ENCODE measurements around the gene CNTNAP5.

The CNTNAP5 gene

DNA sequence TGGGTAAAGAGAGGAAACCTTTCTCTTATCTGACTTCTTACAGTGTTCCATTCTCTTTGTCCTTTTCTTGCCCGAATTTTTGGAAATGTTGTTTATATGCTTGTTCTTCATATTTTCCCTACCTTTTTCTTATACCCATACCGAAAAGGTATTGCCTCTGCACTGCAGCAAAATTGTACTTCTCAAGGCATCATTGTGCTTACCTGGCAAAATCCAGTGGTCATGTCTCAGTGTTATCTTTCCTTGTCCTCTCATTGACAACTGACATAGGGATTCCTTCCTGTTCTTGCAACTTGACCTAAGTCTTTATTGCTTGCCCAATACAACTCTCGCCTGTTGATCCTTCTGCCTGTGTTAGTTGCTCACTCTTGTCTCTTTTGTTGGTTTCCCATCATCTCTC, 842.2 kb downstream of the CNTNAP5 start:
- in situ Hi-C loops (cut with MboI; ENCODE audit: low sequenced_read_pairs) = no loop called here

DNA sequence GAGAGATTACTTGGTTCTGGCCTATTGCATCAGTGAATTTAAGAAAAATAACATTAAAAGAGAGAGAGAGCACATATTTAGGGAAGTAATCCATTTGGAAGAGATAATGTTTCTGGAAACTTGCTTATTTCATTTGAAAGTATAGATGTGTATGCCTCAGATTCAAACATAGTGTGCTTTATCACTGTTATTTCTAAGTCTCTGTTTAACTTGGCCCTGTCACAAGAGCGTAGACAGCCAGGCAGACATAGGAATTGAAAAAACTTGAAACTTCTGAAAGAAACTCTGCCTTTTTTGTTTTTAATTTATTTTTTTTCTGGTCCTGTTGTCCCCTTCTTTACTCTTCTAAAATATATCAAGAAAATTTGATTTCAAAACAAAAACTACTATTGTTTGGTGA, 849.1 kb downstream of the CNTNAP5 start:
- in situ Hi-C loops (cut with MboI; ENCODE audit: low sequenced_read_pairs) = no loop called here

DNA sequence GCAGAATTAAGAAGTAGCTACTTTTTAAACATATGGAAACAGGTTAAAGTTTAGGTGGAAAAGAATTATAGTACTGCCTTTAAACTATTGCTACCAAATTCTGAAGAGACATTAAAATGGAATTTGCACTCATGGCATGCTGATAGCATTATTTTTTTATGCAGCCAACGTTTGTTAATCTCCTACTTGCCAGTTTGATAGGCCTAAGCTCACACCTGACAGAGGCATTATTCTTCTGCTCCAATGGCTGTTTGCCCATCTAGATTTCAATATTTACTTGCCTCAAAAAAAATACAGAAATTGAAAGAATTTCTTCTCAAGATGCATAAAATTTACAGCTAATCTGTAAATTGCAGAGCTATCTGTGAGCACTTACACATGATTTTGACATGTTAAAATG, 849.6 kb downstream of the CNTNAP5 start:
- in situ Hi-C loops (cut with MboI; ENCODE audit: low sequenced_read_pairs) = no loop called here

DNA sequence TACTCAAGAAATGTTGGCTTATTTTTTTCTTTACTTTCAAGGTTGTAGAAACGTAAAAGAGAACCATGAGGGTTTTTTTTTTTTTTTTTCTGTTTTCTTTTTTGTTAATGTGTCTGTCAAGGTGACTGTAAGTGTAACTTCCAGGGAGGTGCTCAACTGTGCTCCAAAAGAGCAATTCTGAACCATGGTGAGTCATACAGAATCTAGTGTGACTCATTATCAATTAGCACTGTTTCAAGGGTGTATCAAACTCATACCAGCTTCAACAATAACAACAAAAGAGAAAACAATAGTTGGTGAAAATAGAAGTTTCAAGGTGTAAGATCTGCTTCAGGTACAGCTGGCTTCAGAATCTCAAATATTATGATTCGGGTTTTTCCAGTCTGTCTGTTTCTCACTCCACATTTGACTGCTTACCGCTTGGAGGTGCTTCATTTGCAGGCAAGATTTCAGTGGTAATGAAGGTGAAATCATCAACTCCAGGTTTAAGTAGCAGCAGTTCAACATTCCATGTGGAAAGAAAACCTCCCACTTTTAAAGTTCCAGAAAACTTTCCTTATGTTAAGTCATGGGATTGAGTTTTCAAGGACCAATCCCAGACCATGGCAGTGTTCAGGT, 850.6 kb downstream of the CNTNAP5 start:
- in situ Hi-C loops (cut with MboI; ENCODE audit: low sequenced_read_pairs) = no loop called here

DNA sequence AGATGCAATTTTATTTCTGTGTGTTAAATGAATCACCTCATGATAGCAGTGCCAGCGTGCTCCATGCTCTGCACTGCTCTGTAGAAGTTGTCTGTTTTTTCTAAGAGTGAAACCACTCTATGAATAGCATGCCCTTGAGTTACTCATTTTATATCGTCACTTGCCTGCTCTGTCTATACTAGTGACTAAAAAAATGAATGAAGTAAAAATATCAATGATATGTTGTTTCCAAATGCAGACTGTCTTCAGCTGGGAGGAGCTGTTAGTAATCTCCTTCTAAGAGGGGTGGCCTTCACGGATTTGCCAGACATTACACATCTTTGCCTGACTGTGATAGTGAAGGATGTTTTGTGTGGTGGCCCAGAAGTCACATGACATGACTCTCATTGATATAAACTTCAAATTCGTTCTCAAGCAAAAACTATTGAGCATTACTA, 852.1 kb downstream of the CNTNAP5 start:
- in situ Hi-C loops (cut with MboI; ENCODE audit: low sequenced_read_pairs) = no loop called here

DNA sequence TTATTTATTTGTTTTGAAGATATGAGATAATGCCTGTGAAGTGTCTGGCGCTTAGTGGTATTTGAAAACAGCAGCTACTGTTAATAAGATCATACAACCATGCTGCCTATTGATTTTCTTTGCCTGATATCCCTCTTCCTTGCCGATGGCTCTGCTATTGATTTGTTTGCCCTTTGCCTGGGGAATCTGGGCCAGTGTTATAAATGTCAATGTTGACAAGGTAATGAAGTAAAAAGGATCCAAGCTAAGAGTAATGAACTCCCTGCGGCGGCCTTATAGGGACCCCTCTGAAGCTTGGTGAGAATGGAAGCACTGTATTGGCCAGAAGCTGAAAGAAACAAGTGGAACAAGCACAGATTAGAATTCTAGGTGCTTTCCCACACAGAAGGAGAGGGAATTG, 854.6 kb downstream of the CNTNAP5 start:
- in situ Hi-C loops (cut with MboI; ENCODE audit: low sequenced_read_pairs) = no loop called here

DNA sequence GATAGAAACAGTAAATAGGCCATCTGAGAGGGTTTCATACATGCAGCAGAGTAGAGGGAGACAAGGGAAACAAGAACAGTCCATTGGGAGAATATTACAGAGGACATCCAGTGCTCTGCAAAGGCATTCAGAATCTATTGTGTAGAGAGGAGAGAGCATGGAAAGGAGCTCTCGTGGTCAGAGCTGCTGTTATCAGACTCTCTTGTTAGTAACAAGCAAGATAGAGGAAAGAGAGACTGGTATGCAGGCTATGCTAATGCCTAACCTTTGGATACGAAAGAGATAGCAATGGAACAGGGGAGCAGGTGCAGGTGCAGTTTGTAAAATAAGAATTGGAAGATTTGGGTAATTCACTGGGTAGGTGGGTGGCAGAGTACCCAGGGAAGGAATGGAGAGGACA, 855.9 kb downstream of the CNTNAP5 start:
- in situ Hi-C loops (cut with MboI; ENCODE audit: low sequenced_read_pairs) = no loop called here

DNA sequence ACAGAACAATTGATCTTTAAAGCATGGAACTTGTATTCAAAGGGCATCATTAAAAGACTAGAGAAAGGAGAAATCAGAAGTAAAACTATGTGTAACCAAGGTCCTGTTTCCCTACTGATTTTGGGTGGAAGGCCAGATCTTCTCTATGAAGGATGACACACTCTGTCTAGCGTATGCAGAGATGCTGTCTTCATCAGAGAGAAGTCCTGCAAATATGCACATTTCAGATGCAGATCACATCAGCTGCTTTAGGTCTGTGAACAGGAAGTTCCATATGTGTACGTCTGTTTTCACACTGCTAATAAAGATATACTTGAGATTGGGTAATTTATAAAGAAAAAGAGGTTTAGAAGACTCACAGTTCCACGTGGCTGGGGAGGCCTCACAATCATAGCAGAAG, 857.3 kb downstream of the CNTNAP5 start:
- in situ Hi-C loops (cut with MboI; ENCODE audit: low sequenced_read_pairs) = no loop called here

DNA sequence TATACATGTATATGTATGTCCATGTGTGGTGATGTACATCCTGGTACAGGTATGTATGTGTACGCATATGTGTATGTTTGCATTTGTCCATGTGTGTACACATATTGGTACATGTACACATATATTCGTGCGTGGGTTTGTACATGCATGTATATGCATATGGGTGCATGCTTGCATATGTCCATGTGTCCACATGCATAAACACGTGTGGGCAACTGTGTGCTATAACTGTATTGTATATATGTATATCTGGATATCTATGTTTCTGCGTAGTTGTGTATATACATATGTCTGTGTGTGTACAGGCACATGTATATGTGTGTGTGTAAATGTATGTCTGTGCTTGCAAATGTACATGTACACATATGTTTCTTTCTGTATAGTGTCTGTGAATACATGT, 858.5 kb downstream of the CNTNAP5 start:
- in situ Hi-C loops (cut with MboI; ENCODE audit: low sequenced_read_pairs) = no loop called here

DNA sequence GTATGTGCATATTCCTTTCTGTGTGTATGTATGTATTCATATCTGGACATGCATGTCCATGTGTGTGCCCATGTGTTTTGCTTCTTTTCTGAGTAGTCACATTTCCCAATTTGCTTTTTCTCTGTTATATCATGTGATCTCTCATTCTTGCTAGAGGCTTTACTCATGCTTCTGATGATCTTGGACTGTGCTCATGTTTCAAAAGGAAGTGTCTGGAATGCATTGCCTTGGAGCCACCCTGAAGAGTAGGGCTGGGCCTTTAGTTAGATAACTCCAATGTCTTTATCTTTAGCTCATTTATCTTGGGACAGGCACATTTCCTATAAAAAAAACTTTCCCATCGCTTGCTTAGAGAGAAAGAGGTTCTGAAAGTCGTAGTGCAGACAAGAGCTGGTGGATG, 859.2 kb downstream of the CNTNAP5 start:
- in situ Hi-C loops (cut with MboI; ENCODE audit: low sequenced_read_pairs) = no loop called here

DNA sequence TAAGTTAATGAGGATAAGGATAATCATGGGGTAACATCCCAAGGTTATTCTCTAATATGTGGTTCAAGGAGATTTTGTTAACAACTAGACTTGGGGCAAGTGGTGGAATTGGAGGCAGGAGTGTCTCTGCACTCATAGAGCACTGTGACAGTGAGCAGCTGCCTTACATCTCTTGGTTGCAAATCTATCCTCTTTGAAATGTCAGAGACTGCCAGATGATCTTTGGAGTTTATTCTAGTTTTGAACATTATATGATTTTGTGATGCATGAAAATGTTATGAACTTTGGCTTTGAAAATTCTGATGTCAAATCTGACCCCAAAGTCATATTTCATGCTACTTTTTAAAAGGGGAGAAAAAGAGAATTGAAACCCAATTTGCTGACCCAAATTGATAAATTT, 861.1 kb downstream of the CNTNAP5 start:
- in situ Hi-C loops (cut with MboI; ENCODE audit: low sequenced_read_pairs) = no loop called here

DNA sequence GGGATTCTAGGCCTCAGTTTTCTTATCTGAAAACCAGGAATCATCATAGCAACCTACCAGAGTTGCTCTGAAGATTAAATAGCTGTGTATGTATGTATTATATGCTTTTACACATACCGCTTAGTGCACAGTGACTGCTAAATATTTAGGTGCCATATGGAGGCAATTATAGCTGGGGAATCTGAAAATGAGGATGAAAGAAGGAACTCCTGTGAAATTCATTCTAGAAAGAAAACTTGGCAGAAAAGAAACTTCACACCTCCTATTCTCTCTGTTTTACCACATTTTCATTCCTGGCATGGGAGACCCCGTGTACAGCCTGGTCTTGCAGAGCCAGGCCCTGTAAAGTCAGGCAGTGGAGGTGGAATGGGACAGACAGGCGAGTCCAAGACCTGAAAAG, 862.4 kb downstream of the CNTNAP5 start:
- in situ Hi-C loops (cut with MboI; ENCODE audit: low sequenced_read_pairs) = no loop called here

DNA sequence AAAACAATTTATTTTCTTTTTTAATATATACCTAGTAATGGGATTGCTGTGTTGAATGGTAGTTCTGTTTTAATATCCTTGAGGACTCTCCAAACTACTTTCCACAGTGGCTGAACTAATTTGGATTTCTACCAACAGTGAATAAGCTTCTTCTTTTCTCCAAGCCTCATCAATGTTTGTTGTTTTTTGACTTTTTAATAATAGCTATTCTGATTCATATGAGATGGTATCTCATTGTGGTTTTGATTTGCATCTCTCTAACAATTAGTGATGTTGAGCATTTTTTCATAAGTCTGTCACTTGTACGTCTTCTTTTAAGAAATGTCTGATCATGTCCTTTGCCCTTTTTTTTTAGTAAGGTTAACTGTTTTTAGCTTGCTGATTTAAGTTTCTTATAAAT, 863.3 kb downstream of the CNTNAP5 start:
- in situ Hi-C loops (cut with MboI; ENCODE audit: low sequenced_read_pairs) = no loop called here

DNA sequence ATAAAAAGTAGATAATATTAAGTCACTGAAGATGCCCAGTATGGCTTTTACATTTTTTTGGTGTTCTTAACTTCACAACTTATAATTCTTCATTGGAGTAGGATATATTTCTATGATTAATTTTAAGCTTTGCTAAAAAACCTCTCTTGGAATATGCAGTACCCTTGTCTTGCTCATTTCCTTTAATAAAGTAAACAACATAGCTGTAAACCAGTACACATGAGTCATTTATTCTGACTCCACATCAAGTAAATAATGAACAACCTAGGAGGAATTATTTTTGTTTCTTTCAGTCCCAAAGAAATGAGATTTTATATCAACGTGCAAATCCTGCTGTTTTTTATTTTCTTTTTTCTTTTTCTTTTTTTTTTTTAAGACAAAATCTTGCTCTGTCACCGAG, 869.1 kb downstream of the CNTNAP5 start:
- in situ Hi-C loops (cut with MboI; ENCODE audit: low sequenced_read_pairs) = no loop called here

DNA sequence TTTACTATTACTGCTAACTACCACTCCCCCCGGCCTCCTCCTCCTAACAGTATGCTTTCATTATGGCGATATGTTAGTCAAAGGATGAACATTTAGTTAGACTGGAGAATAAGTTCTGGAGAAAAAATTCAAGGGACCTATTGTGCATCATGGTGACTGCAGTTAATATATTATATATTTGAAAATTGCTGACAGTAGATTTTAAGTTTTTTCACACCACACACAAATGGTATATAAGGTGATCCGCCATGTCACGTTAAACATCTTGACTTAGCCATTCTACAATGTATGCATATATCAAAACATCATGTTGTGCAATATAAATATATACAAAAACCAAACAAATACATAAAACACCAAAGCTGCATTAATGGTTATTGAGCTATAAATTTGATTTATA, 873.7 kb downstream of the CNTNAP5 start:
- in situ Hi-C loops (cut with MboI; ENCODE audit: low sequenced_read_pairs) = no loop called here

DNA sequence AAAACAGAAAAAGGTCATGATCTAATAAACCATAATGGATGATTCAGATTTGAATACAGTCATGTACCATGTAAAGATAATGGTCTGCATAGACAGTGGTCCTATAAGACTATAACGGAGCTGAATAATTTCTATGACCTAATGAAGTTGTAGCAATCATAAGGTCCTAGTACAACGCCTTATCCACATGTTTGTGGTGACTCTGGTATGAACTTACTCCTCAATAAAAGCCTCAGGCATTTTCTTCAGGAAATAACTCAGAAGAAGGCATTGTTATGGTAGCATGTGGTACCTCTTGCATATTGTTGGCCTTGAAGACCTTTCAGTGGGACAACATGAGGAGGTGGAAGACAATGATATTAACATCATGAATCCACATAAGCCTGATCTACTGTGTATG, 883.3 kb downstream of the CNTNAP5 start:
- in situ Hi-C loops (cut with MboI; ENCODE audit: low sequenced_read_pairs) = no loop called here

DNA sequence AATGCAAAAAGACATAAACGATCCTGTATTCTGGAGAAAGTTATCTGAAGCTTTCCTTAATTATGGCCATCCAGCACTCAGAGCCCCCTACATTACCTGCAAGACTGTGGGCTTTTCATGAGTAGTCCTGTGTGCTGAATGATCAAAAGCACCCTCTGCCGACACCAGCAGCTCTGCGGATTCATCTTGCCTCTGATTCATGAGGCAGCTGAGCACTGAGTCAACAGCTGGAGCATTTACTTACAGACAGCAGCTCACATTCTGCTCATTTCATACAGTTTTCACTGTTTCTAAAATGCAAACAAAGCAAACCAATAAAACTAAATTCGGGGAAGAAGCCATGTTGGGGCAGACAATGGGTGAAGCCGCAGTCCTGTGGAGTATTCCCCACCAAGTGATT, 886.5 kb downstream of the CNTNAP5 start:
- in situ Hi-C loops (cut with MboI; ENCODE audit: low sequenced_read_pairs) = no loop called here

DNA sequence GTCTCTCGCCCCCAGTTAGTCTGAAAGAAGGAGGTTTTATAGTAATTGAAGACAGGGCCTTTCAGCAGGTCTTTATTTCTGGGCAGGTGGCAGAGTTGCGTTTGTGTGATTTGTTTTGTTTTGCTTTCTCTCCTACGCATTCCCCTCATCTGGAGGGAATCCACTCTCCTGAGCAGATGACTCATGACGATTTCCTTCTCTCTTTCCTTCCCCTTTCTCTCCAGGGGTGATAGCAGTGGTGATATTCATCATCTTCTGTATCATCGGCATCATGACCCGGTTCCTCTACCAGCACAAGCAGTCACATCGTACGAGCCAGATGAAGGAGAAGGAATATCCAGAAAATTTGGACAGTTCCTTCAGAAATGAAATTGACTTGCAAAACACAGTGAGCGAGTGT, 888.8 kb downstream of the CNTNAP5 start:
- in situ Hi-C loops (cut with MboI; ENCODE audit: low sequenced_read_pairs) = no loop called here

DNA sequence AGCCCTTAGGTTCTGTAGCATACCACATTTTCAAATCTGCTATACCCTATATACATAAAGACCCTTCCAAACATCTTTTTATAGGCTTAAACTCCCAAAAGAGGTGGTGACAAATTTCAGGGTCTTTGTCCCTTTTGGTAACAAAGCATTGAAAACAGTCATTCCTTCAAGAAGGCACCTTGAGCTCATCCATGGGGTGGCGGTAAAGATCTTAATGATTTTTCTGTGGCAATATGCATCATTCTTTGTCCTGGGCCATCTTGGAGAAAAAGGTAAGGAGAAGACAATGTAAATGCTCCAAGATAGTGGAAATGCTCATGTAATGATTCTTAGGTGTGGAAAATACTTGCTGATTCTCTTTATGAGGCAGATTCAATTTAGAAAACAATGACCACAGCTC, 890.5 kb downstream of the CNTNAP5 start:
- in situ Hi-C loops (cut with MboI; ENCODE audit: low sequenced_read_pairs) = no loop called here

DNA sequence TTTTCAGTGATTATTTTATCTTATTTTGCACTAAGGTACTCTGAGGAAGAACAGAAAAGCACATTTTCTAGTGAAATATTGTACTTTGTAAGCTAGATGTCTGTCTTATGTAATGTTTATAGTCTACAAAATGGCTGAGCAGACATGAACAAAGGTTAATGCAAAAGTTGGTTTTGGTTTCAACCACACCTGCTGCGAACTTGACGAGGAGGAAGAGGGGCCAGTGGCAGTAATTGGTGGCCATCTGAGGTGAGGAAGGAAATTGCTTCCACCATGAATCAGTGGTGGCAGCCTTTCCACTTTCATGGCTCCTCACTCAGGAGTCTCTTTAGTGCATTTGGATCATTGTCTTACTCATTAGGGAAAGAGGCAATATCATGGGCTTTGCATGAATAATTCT, 894.2 kb downstream of the CNTNAP5 start:
- in situ Hi-C loops (cut with MboI; ENCODE audit: low sequenced_read_pairs) = no loop called here

DNA sequence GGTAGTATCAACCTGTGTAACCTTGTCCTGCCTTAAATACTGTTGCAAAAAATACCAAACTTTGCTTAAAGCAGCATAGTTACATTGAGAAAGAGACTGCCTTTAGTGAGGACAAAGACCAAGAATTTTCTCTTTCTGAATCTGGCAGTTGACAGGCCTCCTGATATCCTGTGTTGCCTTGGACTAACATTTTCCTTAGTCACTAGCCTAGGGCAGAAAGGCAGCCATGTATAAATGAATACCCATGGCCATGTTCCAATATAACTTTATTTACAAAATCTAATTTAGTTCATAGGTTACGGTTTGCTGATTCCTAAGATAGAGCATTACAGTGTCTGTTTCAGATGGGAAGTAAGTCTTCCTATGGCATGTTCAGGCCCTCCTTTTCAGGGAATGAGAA, 895.4 kb downstream of the CNTNAP5 start:
- in situ Hi-C loops (cut with MboI; ENCODE audit: low sequenced_read_pairs) = no loop called here

DNA sequence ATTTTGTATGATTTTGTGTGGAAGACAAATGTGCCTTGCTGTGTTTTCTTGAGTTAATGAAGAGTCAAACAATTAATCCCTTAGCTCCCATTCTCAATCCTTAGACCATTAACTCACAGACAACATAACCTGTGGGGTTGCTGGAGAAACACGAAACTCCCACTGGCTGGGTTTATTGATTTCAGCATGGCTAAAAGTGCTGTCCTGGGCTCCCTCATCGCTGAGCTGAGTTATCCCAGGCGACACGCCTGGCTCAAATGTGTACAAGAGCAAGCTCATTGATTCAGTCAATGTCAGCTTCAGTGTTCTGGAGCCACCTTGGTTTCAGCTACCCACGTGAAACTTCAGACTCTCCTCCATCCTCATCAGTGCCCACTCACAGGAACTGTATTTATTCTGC, 896.1 kb downstream of the CNTNAP5 start:
- in situ Hi-C loops (cut with MboI; ENCODE audit: low sequenced_read_pairs) = no loop called here

DNA sequence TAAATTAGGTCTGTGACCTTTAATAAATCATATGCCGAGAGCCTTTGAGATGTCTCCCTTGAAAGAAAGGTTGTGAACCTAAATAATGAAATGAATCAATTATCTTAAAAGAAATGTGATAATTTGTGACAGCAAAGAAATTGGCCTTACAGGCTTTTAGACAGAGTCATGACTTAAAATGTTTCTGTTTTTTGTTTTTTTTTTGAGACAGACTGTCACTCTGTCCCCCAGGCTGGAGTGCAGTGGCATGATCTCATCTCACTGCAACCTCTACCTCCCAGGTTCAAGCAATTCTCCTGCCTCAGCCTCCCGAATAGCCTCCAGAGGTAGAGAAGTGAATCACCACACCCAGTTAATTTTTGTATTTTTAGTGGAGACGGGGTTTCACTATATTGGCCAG, 898.0 kb downstream of the CNTNAP5 start:
- in situ Hi-C loops (cut with MboI; ENCODE audit: low sequenced_read_pairs) = no loop called here

DNA sequence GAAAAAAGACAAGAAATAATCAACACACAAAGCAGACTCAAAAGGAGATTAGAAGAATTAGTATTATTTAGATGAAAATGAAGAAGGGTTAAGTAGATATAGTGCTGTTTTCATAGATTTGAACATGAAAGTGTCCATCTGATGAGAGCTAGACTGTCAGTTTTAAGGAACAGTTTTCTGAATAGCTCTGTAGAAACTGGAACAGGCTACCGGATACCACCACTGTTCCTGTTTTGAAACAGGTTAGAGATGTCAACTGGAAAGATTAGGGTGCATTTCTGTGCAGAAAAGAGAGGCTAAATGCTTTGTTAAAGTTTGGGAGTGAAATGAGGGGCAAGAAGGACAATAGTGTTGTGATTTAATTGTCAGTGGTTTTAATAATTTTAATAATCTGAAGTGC, 908.8 kb downstream of the CNTNAP5 start:
- in situ Hi-C loops (cut with MboI; ENCODE audit: low sequenced_read_pairs) = no loop called here

Data from HL-60/S4 treated with retinoic acid at 250 ng/mL for 4 days and 3 days (cell line).